NCI-H748 (cell line): Measurements from ENCODE around the gene GOLGA8N.

Experiments
- DNase-seq: peaks from one replicate; lab custom pipeline; 2025; ENCODE audit not compliant: unreplicated experiment; lab: John Stamatoyannopoulos, UW

The GOLGA8N gene

GRCh38 chr15:32649342-32649741 lies 56.1 kb downstream of the GOLGA8N start:
- DNase-seq: no peak

GRCh38 chr15:32651229-32651837 lies 58.1 kb downstream of the GOLGA8N start:
- DNase-seq: peak; percentile 53

- no peak for DNase-seq
These were observed 58.9 kb downstream of the GOLGA8N start for GRCh38 chr15:32652178-32652577.

GRCh38 chr15:32656091-32656490 lies 62.8 kb downstream of the GOLGA8N start:
- DNase-seq: no peak

- no peak for DNase-seq
These were observed 63.2 kb downstream of the GOLGA8N start for GRCh38 chr15:32656496-32656895.
